ENCODE data around the gene CACHD1.

DNA sequence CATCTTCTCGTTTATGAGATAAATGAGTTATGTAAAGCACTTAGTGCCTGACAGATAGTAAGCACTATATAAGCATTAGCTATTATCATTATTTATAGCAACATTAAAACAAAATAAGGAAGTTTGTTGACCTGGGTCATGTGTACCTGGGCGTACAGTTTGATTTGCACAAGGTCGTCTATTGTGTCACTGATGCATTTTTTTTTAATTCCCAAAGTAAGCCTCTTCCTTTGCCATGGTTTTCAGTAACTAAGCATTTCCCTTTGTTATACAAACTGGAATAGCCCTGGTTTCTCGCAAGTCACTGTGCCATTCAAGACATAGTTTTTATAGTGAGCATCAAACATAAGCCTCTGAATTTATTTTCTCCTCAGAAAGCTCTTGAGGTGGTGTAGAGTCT, 72.2 kb downstream of the CACHD1 start:
- TF ChIP-seq, protein P1, sequence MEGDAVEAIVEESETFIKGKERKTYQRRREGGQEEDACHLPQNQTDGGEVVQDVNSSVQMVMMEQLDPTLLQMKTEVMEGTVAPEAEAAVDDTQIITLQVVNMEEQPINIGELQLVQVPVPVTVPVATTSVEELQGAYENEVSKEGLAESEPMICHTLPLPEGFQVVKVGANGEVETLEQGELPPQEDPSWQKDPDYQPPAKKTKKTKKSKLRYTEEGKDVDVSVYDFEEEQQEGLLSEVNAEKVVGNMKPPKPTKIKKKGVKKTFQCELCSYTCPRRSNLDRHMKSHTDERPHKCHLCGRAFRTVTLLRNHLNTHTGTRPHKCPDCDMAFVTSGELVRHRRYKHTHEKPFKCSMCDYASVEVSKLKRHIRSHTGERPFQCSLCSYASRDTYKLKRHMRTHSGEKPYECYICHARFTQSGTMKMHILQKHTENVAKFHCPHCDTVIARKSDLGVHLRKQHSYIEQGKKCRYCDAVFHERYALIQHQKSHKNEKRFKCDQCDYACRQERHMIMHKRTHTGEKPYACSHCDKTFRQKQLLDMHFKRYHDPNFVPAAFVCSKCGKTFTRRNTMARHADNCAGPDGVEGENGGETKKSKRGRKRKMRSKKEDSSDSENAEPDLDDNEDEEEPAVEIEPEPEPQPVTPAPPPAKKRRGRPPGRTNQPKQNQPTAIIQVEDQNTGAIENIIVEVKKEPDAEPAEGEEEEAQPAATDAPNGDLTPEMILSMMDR (IDR thresholded peaks at IDR 0.05; ENCODE audit: insufficient read depth, low read length, poor library complexity, severe bottlenecking): no peak
- TF ChIP-seq EZH2phosphoT487 (conservative IDR thresholded peaks at IDR 0.05; ENCODE audit: low read length): no peak

Data from SU-DHL-6 (cell line).